G401.6 (cell line): ENCODE results near the gene SLC18B1.
"Not testable (repeated sequence)": the region's sequence is repeated elsewhere in the genome, so short reads cannot be mapped to it uniquely, and the experiment has no call there.

Experiments
- FAIRE-seq: peaks from 2 replicates; lab custom pipeline; 2012; peaks lifted over from hg19 to GRCh38; lab: Jason Lieb, UNC

SLC18B1 gene

DNA sequence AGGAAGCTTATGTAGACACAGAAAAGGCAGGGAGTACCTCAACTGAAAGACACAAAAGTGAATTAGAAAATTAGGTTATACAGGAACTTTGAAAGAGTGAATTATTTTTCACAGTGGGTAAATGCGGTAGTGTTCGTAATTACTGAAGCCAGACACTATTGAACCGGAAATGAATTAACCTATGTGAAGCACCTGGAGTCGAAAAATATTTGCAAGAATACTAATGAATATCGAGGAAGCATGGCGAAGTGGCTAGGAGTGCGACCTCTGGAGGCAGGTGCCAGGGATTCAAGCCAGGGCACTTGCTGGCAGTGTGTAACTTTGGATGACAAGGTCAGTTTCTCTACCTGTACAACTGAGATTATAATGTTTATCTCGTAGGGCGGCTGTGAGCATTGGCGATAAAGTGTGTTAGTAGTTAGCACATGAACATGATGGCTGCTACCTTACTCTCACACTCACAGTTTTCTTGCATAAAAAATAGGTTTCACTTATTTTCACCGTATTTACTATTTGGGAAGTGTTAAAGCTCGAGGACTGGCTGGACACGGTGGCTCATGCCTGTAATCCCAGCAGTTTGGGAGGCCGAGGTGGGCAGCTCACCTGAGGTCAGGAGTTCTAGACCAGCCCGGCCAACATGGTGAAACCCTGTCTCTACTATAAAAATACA is 567 bp upstream of the SLC18B1 start:
- FAIRE-seq = peak; percentile 90

DNA sequence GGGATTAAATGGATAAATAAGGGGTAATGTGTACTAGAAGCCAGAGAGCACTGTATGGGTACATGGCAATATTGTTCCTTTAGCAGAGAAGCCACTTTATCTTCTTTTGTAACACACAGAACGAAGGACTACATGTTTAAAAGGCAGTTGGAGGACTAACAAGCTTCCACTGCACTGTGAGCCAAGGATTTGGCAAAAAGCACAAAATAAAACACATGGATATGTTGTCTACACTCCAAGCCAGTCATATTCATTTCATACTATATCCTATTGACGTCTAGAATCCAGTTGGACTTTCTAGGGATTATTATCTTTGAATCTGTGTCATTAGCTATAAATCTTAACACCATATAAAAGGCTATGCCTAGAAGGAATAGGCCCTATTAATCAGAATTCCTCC is 3.0 kb downstream of the SLC18B1 start:
- no peak for FAIRE-seq

DNA sequence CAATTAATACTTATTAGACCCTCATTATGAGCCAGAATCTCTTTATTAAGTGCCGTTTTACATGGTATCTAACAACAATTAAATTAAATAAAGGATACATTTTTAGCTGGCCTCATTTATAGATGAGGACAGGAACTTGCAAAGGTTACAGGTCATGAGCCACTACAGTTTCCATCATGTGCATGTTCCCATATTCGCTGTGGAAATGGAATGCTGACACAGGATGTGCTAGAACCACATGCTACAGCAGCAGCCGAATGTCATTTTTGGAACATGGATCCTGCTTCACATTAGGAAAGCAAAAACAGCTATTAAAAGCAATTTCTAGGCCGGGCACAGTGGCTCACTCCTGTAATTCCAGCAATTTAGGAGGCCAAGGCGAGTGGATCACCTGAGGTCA is 5.9 kb downstream of the SLC18B1 start:
- no peak for FAIRE-seq

DNA sequence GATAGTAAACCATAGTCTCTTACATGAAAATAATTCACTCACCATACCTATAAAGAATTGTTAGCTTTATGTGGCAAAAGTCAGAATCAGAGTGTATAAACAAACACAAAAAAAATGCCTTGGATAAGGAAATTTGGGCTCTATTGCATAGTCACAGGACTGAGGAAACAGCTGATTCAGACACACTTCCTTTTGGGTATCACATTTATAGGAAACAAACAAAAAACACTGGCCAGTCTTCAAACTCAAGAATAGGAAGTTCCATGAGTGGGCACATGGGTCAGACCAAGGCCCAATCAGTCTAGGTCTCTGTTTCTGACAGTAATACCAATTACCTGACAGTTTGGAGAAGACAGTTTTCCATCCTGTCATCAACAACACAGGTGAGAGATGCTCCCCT is 8.0 kb downstream of the SLC18B1 start:
- no peak for FAIRE-seq

DNA sequence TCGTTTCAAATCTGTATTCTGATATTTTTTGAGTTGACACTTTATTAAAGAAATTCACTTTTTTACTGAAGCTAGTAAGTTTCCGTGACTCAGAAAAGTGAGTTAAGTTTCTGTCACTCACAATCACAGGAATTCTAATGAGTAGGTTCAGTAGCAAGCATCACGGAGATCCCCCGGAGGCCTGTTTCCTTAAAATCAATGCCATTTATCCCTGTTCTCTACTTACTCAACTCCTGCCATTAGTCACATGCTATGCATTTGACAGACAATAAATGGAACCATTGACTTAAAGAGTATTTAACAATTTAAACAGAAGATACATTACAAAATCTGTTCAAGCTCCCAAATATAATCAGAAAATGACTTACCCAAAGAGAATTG is 9.1 kb downstream of the SLC18B1 start:
- no peak for FAIRE-seq

DNA sequence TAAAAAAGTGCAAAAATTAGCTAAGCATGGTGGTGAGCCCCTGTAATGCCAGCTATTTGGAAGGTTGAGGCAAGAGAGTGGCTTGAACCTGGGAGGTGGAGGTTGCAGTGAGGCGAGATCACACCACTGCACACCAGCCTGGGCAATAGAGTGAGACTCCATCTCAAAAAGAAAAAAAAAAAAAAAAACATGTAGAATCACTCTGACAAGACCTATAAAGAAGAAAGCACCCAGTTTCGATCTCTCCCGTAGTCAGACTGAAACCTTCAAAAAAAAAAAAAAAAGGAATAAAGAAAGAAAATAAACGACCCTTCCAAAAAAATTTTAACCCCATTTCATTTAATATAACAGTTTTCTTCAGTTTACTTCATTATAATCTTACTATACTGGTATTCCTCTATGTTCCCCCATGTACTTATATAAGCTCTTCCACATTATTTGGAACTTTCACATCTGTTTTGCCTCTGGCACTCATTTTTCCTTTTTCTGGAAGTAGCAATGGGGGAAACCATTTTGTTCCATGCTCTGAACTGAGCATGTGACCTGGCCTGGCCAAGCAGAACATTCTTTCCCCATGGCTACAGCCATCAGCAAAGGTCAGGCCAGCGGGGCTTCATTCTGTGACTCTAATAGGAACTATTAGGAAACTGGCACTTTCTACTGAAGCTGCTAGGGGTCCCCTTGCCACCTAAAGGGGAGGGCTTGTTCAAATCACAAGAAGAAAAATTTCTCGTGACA is 9.6 kb downstream of the SLC18B1 start:
- no peak for FAIRE-seq

DNA sequence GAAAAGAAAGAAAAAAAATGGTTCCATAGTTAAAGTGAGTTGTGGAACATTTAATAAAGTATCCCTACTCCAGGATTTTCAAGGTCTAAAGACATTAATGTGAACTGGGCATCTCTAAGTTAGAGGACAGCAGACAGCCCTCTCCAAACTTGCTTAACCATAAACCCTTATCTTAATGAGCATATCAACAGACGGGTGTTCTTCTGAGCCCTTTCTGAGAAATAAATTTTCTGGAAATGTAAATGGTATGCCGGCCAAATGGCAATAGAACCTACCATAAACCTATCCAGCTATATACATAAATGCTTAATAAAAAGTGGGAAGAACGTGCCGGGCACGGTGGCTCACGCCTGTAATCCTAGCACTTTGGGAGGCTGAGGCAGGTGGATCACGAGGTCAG is 12.5 kb downstream of the SLC18B1 start:
- no peak for FAIRE-seq

DNA sequence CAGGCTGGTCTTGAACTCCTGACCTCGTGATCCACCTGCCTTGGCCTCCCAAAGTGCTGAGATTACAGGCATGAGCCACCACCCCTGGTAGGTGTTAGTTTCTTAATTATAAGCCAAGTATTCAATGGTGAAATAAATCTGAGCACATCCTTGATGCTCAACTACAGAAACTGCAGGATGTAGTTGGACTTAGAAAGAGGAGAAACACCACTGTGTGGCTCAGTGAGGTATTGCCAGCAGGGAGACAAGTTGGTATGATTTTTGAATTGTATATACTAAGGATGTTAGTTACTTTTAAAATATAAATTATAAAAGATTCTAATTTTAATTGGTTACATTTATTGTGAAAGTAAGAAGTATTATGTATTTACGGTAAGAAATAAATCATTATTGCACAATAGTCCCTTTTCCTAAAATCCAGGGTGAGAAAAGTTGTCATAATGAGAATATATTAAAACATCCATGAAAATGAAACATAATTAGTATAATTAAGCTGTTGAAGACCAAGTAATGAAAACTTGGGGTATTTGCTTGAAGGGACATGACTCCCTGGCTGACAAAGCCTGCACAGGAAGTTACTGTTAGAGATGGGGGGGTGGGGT is 17.6 kb downstream of the SLC18B1 start:
- peak; percentile 81 for FAIRE-seq

DNA sequence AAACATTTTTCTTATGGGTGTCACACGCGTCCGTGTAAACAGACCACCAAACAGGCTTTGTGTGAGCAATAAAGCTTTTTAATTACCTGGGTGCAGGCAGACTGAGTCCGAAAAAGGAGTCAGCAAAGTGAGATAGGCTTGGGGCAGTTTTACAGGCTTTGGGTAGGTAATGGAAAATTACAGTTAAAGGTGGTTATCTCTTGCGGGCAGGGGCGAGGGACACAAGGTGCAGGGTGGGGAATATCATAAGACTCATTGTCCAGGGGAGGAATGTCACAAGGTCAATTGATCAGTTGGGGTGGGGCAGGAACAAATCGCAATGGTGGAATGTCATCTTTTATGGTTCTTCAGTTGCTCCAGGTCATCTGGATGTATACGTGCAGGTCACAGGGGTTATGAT is 20.6 kb downstream of the SLC18B1 start:
- FAIRE-seq = not testable (repeated sequence)

DNA sequence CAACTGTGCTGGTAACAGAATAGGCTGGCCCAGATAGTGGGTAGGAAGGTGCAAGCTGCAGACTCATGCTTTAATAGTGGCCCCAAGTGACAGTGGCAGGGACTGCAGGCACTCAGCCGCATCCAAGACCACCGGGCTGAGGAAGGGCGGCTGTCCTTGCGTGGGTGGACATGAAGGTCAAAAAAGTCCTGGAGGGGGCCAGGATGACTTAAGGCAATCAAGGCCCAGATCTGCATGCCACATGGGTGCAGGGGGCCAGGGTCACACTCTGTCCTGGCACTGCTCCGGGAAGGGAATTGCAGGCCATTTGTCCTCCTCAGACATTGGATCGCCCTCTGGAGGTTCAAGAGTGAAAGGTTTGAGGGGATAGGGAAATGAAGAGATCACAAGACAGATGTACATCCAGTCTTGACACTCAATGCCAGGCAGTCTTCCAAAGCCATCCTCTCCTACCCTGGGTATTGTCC is 30.4 kb downstream of the SLC18B1 start:
- FAIRE-seq = no peak

DNA sequence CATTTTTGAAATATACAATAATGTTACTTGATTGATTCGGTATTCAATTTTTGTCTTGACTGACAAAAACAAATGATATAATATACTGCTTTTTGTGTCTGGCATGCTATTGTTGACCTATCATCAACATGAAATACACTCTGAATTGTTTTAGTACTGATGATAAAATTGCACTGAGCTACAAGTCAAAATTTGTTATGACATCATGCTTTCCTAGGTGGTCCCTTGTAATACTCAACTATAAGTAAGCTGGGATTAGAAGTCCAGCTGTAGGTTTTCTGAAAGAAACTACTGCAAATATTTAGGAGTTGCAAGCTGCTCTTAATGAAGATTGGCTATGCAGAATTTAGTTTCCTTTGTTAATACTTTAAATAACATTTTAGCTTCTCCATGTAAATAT is 32.9 kb downstream of the SLC18B1 start:
- FAIRE-seq = no peak

DNA sequence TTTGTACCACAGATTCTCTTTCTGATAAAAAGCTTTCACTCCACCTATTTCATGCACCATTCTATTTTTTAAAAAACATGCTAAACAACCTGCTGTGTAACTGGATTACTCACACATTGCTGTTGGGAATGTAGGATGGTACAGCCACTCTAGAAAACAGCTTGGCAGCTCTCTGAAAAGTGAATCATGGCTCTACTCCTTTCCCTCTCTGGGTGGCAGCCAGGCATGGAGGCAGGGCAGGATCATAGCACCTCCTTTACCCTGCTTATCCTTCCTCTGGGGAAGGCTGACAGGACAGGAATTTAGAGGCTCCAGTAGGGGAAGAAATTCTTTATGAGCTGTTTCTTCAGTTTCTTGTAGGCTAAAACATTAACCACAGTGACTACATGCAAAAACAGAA is 34.1 kb downstream of the SLC18B1 start:
- FAIRE-seq = no peak

DNA sequence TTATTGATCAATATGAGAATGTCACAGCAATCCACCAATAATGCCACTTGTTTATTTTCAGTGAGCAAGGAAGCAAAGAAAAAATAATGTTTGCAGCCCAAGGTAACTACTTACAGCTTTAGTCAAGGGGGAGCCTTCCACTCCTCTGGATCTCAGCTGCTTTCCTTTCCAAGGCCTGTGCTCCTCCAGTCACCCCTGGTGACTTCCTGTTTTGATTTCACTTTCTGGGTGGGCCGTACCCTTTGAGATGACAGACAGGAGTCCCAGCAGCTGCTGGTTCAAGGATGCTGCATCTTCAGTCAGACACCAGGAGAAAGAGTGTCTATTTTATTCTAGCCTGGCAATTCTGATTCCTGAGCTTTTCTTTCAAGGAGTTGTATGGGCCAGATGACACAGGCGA is 35.2 kb downstream of the SLC18B1 start:
- FAIRE-seq = no peak

DNA sequence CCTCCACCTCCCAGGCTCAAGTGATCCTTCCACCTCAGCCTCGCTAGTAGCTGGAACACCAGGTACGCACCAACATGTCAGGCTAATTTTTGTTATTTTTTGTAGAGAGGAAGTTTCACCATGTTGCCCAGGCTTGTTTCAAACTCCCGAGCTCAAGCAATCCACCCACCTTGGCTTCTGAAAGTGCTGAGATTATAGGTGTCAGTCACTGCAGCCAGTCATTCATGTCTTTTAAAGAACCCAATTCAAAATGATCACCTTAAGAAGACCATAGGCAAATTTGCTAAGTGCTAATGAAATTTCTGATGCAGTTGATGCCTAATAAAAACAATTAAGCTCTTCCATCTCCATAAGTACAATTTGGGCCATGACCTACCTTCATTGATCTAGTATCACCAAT is 38.2 kb downstream of the SLC18B1 start:
- no peak for FAIRE-seq

DNA sequence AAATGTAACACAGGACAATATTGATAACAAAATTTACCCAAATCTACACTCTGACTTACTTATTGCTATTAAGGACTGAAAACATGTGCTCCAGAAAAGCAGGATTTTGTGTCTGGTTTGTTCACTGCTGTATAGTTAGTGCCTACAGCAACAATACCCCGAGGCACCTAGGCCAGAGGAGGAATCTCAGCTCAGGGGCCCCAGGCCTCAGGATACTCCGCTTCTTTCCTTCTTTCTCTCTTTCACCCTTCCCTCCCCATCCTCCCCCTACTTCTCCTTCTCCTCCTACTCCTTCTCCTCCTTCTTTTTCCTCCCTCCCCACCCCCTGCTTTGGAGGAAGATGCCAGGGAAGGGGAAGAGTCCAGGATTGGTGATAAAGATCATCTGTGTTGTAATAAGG is 39.7 kb downstream of the SLC18B1 start:
- no peak for FAIRE-seq

DNA sequence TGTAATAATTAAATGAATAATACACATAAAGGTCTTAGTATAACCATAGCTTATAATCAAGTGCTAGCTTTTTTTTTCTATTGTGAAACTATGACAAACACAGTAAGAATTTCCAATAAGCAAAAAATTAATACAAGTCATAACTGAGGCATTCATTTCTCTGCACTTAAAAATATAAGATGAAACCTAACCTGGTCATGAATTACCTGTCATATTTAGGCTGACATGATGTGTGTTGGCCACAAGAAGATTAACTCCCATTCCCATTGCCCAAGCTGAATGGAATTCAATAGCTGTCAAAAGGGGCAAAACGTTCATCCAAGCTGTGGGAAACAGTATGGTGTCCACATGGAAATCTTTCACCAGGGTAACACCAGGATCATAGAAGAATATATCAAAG is 46.2 kb downstream of the SLC18B1 start:
- FAIRE-seq = no peak

DNA sequence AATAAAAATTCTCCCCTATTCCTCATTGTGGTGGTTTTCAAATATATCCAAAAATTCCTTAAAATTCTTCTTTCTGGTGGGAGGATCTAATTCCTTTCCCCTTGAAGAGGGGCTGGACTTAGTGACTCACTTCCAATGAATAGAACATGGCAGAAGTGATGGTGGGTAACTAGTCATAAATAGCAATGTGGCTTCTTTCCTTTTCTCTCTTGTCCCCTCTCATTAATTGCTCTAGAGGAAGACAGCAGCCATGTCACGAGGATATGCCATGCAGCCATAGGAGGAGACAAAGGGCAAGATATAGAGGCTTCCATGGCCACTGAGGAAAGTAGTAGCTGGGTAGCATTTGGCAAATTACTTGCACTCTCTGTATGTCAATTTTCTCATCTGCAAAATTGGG is 46.6 kb downstream of the SLC18B1 start:
- no peak for FAIRE-seq

DNA sequence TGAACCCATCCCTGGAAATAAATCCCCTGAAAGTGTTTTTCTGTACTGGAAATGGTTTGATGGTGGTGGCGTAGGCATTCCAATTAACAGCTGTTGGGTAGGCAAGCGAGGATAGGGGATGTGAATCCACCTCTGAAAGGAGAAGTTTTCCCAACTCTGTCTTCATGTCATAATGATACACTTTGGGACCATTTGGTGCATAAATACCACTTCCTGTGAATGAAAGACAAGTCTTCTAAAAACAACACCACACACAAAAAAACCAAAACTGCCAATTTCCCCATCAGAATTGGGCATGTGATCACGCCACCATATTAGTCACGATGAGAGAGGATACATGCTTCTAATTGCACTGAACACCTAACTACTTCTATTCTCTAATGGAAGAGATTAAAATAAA is 47.1 kb downstream of the SLC18B1 start:
- FAIRE-seq = no peak

DNA sequence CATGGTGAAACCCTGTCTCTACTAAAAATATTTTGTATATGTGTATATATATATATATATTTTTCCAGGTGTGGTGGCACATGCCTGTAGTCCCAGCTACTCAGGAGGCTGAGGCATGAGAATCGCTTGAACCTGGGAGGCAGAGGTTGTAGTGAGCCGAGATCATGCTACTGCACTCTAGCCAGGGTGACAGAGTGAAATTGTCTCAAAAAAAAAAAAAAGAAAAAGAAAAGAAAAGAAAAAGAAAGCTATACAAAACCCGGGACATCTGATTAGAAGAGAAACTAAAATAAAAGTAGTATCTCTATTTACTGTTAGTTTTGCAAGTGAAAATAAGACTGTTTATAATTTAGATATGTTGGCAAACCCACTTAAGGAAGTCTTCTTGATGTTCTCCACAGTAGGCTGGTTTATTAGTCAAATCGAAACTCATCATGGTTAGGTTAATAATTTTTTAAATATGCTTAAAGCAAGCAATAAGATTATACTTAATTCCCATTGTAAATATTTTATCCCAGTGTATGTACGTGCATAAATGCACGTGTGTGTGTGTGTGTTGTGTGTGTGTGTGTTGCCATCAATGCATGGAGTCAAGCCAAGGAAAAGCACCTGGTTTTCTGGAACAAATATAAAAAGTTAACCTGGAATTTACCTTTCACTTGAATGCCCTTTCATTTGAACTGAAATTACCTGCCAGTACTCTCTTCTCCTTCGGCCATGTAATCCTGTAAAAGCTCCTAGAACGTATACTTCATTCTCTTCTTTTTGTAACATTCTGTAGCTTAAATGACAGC is 47.8 kb downstream of the SLC18B1 start:
- no peak for FAIRE-seq

DNA sequence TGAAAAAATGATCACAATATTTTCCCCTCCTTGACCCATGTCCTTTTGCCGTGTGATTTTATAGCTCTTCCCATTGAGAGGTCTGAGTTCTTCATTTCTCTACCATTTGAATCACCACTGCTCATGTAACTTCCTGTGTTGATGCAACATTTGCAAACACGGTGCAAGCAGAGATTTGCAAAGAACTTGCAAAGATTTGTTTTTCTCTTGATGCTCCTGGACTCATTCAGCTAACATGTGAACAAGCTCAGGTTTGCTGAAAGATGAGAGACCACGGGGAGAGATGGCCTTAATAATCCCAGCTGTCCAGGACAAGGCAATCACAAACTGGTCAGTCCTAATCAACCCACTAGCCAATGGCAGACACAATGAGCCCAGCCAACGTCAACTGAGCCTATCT is 49.3 kb downstream of the SLC18B1 start:
- no peak for FAIRE-seq

DNA sequence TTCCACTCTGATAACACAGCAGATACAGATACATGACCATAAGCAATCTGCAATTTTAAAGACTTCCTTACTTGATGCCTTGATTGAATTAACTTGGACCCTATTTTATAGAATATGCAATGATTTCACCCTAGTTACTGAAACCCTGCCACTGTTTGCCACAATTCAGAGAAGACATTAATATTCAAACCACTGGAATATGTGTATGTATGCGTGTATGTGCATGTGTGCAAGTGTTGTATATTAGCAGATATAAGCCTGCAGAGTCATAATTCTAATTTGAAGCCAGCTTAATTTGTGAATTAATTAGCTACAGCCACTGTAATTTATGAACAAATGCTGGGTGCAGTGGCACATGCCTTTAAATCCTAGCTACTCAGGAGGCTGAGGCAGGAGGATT is 50.0 kb downstream of the SLC18B1 start:
- FAIRE-seq = no peak

DNA sequence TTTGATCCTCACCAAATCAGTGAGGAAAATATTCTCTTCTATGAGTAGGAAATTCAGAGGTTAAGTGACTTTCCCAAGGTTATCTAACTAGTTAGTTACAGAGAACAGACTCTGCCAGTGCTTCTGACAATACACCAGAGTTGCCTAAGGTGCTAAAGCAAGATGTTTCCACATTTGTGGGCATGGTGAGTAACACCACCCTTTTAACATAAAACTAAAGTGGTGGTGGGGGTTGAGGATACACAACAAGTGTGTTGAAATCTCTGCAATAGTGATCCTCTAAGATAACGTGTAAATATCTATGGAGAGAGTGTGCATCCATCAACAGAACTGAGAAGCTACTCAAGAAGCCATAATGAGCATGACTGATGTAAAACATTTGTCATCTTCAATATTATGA is 52.4 kb downstream of the SLC18B1 start:
- no peak for FAIRE-seq

DNA sequence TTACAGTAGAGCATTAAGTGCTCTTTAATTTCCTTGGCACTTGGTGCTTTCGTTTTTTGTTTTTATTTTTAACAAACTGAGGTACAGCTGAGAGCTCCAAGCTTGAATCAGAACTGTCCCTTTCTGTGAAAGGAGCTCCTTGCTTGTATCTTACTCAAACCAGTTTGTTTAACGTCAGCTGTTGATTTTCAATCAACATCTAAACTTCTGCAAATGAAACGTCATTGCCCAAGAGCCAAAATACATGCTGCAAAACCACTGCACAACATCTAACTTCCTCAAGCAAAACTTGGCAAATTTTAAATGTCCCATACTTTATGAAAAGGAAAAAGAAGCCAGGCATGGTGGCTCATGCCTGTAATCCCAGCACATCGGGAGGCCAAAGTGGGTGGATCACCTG is 55.9 kb downstream of the SLC18B1 start:
- no peak for FAIRE-seq
